NCI-H226 (cell line): ENCODE data around the gene NKX1-1.

Experiments
- DNase-seq: peaks from one replicate; pipeline ENCODE4 v3.0.0-alpha.2; 2015

Gene NKX1-1

GRCh38 chr4:1356181-1356998 is 49.9 kb downstream of the NKX1-1 start:
- DNase-seq: no peak

DNA sequence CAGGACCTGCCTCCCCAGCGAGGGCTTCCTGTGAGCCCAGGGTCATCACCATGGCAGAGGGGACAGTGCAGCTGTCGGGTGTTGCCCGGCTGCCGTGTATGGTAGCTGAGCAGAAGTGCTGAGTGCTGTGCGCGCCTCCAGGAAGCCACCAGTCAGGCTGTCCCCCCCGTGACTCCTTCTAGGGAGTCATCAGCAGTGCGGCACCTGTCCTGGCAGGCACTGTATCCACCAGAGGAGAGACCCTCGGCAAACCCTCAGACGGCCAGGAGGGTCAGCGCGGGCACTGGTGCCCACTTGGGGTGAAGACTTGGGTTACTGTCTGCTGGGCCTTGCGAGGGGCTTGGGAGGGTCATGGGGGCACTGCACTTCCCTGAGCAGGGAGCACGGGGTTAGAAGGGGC is 50.9 kb downstream of the NKX1-1 start:
- DNase-seq: no peak

- no peak for DNase-seq
Measured at GRCh38 chr4:1354983-1355275, 51.3 kb downstream of the NKX1-1 start.

- DNase-seq: no peak
Measured at GRCh38 chr4:1354136-1354982, 51.9 kb downstream of the NKX1-1 start.

- no peak for DNase-seq
Measured at GRCh38 chr4:1353186-1354055, 52.8 kb downstream of the NKX1-1 start.
